Sigmoid colon (tissue), 7 donors: ENCODE data around the gene FAM118B. TPM values are rescaled to one million over a fixed set of nuclear protein-coding genes. Genes with fewer than 3 reads are reported as not detected.

ENCODE experiments used
- DNase-seq: peaks from one replicate; pipeline ENCODE4 v3.0.0-alpha.2; 2019
- H3K27ac ChIP-seq, 4 donors: fragments of 200-600 bp; sonication (generic); one replicate each; pipeline ENCODE4 v1.5.1; 2016 to 2019; ENCODE audit warnings: mild to moderate bottlenecking in 1 of 4
- H3K27me3 ChIP-seq, 3 donors: fragments of 200-600 bp; sonication (generic); one replicate each; pipeline ENCODE4 v1.5.1; 2019; ENCODE audit warnings: mild to moderate bottlenecking in 1 of 3
- H3K36me3 ChIP-seq, 4 donors: fragments of 200-600 bp; sonication (generic); one replicate each; pipeline ENCODE4 v1.5.1; 2016 to 2019
- H3K4me1 ChIP-seq, 4 donors: fragments of 200-600 bp; sonication (generic); one replicate each; pipeline ENCODE4 v1.5.1; 2017 to 2019
- H3K4me3 ChIP-seq, 4 donors: fragments of 200-600 bp; sonication (generic); one replicate each; pipeline ENCODE4 v1.5.1; 2017 to 2019; ENCODE audit warnings: mild to moderate bottlenecking in 2 of 4, moderate library complexity in 1 of 4
- H3K9me3 ChIP-seq, 4 donors: fragments of 200-600 bp in 3 of 4; sonication (generic) in 3 of 4; one replicate each; pipeline versions ENCODE4 v1.5.1 to v1.6.1; 2013 to 2019
- EP300 ChIP-seq, 4 donors: sonication (generic); formaldehyde crosslinking; IDR thresholded peaks; one replicate each; pipeline ENCODE4 v1.6.1; 2017; ENCODE audit warnings: antibody characterized with exemption in 4 of 4
- POLR2A ChIP-seq, 2 donors: fragments of 450-650 bp; IDR thresholded peaks; one replicate each; pipeline ENCODE4 v1.6.1; 2016; ENCODE audit warnings: antibody characterized with exemption in 2 of 2, mild to moderate bottlenecking in 2 of 2, moderate library complexity in 2 of 2
- POLR2AphosphoS5 ChIP-seq, 4 donors: sonication (generic); formaldehyde crosslinking; IDR thresholded peaks; one replicate each; pipeline ENCODE4 v1.6.1; 2017; ENCODE audit warnings: antibody characterized with exemption in 4 of 4
- WGBS, 2 donors: extraction: QIAGEN DNeasy Blood & Tissue Kit; methylation state at CpG; one replicate each; pipeline ENCODE4 v1.1.7; 2013; 5-methylcytosine and 5-hydroxymethylcytosine counted together
- intact Hi-C: fragments of 100-400 bp; cut with DNase I; formaldehyde crosslinking; loops from one replicate; pipeline ENCODE4 v1.15.1; 2023
- polyA plus RNA-seq, 3 donors: library from polyadenylated mRNA; stranded (reverse); fragments of 200-250 nt; gene quantifications; one replicate each; pipeline ENCODE4 v1.2.3, GENCODE V29; 2013
- total RNA-seq, 4 donors: library from RNA; depleted of rRNA; stranded (reverse); fragments of >200 nt; gene quantifications; one replicate each; pipeline ENCODE4 v1.1.0, GENCODE V29; 2016
- TF ChIP-seq, protein P1 (sequence below), 4 experiments: fragments of 450-650 bp in 3 of 4; fragments of 200-600 bp in 1 of 4; IDR thresholded peaks; one replicate each; pipeline ENCODE4 v1.5.1; 2016 to 2019; ENCODE audit warnings: antibody characterized with exemption in 4 of 4, mild to moderate bottlenecking in 3 of 4, moderate library complexity in 2 of 4
- donor health status: healthy with polysubstance abuse.
- donor health status: Bipolar disorder and iron deficiency.
- donor health status: healthy.

FAM118B gene
- total and polyA plus RNA-seq, 7 donors, result 13.3 to 54.3 (median 22.2) TPM

DNA sequence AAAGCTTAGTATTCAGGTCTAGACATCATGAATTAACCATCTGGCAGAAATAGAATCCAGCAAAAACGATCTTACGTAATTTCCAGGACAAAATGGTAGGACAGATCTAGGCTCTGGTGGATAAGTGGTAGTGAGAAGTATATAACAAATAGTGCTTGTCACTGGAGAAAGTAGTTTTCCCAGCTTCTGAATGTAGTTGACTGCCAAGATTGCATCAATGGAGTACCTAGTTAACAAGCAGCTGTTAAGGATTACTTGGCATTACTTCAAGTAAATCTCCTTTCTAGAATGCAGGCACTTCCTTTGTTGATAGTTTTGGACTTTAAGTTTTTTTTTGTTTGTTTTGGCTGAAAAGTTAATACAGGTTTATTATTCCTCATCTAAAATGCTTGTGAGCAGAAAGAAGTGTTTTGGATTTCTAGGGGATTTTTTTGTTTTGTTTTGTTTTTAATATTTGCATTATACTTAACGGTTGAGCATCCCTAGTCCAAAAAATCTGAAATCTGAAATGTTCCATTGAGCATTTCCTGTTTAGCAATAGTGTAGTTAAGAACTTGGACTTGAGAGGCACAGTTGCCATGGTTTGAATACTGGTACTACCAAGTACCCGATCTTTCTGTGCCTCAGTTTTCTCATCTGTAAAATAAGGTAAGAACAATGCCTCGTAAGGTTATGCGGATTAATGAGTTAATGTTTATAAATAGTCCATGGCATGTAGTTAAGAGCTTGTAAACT, 20.3 kb downstream of the FAM118B start:
- no peaks in the 10 kb centered on the region for H3K27me3 ChIP-seq
- peak in 2 of 4 donors; percentile 8 to 35 for TF ChIP-seq POLR2AphosphoS5 (IDR thresholded peaks at IDR 0.05)
- TF ChIP-seq, protein P1, sequence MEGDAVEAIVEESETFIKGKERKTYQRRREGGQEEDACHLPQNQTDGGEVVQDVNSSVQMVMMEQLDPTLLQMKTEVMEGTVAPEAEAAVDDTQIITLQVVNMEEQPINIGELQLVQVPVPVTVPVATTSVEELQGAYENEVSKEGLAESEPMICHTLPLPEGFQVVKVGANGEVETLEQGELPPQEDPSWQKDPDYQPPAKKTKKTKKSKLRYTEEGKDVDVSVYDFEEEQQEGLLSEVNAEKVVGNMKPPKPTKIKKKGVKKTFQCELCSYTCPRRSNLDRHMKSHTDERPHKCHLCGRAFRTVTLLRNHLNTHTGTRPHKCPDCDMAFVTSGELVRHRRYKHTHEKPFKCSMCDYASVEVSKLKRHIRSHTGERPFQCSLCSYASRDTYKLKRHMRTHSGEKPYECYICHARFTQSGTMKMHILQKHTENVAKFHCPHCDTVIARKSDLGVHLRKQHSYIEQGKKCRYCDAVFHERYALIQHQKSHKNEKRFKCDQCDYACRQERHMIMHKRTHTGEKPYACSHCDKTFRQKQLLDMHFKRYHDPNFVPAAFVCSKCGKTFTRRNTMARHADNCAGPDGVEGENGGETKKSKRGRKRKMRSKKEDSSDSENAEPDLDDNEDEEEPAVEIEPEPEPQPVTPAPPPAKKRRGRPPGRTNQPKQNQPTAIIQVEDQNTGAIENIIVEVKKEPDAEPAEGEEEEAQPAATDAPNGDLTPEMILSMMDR (IDR thresholded peaks at IDR 0.05), result no peak
- no peaks in the 10 kb centered on the region for H3K4me1 ChIP-seq
- no peak overlapping the region for H3K4me3 ChIP-seq
- intact Hi-C loops, result no loop called here
- H3K27ac ChIP-seq, result peak overlapping the region in 1 of 4 donors; percentile 11
- no peak for DNase-seq
- H3K9me3 ChIP-seq, result no peaks in the 10 kb centered on the region
- H3K36me3 ChIP-seq, result peaks cover 0 to 21% (median 0%) of the 10 kb centered on the region in 4 donors
- WGBS, 2 donors, result 37 to 74% methylated on average over 6 of the region's 6 CpGs

DNA sequence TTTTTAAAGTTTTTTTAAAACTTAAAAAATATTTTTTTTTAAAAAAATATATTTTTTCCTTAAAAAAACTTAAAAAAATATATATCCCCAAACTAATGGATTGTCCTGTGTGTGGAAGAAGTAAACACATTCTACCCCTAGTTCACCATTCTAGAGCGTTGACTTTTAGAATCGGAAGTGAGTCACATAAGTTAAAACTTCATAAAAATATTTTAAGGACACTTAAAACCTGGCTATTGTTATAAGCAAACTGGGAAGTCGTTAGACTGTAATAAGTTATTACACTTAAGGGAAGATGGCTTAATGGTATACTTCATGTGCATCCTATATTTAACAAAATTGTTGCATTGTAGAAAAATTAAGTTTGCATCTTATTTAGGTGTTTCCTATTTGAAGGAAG, 21.1 kb downstream of the FAM118B start:
- intact Hi-C loops, result no loop called here
- DNase-seq, result no peak
- TF ChIP-seq, protein P1 (IDR thresholded peaks at IDR 0.05), result no peak
- TF ChIP-seq EP300 (IDR thresholded peaks at IDR 0.05) (no peak), POLR2A (IDR thresholded peaks at IDR 0.05) (no peak), POLR2AphosphoS5 (IDR thresholded peaks at IDR 0.05) (no peak)
- no peak overlapping the region for H3K4me3 ChIP-seq
- H3K27me3 ChIP-seq, result no peaks in the 10 kb centered on the region
- 56 to 85% methylated on average over 3 of the region's 3 CpGs for WGBS, 2 donors
- H3K36me3 ChIP-seq, result peaks cover 0 to 21% (median 0%) of the 10 kb centered on the region in 4 donors
- no peaks in the 10 kb centered on the region for H3K9me3 ChIP-seq
- no peak overlapping the region for H3K27ac ChIP-seq
- H3K4me1 ChIP-seq, result no peaks in the 10 kb centered on the region

DNA sequence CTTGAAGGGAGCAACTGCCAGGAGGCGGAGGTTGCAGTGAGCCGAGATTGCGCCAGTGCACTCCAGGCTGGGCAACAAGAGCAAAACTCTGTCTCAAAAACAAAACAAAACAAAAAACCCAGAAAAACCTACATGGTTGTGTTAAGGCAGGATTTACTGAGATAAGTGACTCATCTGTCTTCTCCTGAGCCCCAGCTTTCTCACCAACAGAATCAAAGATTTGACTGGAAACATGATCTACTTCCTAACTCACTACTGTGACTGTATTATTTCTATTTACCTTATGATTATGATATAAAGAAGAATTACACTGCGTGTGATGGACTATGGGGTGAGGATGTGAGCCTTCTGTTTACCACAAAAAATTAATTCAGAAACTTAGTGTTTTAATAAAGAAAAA, 21.8 kb downstream of the FAM118B start:
- intact Hi-C loops, result no loop called here

DNA sequence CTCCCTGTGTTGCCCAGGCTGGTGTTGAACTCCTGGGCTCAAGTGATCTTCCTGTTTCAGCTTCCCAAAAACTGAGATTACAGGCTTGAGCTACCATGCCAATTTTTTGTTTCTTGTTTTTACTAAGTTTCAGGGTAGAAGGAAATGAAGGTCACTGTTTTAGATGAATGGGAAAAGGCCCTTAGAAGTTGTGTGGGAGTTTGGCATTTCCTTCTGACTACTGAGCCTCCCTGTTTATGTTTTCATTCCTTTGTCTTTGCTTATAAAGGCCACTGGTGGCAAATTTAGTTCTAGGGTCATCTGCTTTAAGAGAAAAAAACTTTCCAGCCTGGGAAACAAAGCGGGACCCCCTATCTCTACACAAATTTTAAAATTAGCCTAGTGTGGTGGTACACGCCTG, 35.1 kb downstream of the FAM118B start:
- no peak for DNase-seq
- no peak overlapping the region for H3K27ac ChIP-seq
- H3K4me3 ChIP-seq, result no peak overlapping the region
- intact Hi-C loops, result no loop called here
- no peaks in the 10 kb centered on the region for H3K9me3 ChIP-seq
- H3K4me1 ChIP-seq, result no peaks in the 10 kb centered on the region
- H3K36me3 ChIP-seq, result peaks cover 0 to 50% (median 3%) of the 10 kb centered on the region in 4 donors
- no peak for TF ChIP-seq EP300 (IDR thresholded peaks at IDR 0.05)
- TF ChIP-seq, protein P1 (IDR thresholded peaks at IDR 0.05), result no peak
- TF ChIP-seq POLR2A (IDR thresholded peaks at IDR 0.05), result no peak
- TF ChIP-seq POLR2AphosphoS5 (IDR thresholded peaks at IDR 0.05), result no peak
- WGBS, 2 donors, result 91 to 92% methylated on average over 2 of the region's 2 CpGs
- H3K27me3 ChIP-seq, result no peaks in the 10 kb centered on the region

More for the DNA sequence above, 21.8 kb downstream of the FAM118B start:
- WGBS, 2 donors, result 86 to 96% methylated on average over 4 of the region's 4 CpGs
- no peak overlapping the region for H3K27ac ChIP-seq
- no peak overlapping the region for H3K4me3 ChIP-seq
- no peaks in the 10 kb centered on the region for H3K4me1 ChIP-seq
- no peak for DNase-seq
- no peaks in the 10 kb centered on the region for H3K9me3 ChIP-seq
- H3K36me3 ChIP-seq, result peaks cover 3 to 27% (median 4%) of the 10 kb centered on the region in 4 donors
- no peaks in the 10 kb centered on the region for H3K27me3 ChIP-seq
- no peak for TF ChIP-seq EP300 (IDR thresholded peaks at IDR 0.05)
- TF ChIP-seq POLR2AphosphoS5 (IDR thresholded peaks at IDR 0.05), result no peak
- TF ChIP-seq, protein P1 (IDR thresholded peaks at IDR 0.05), result no peak
- TF ChIP-seq POLR2A (IDR thresholded peaks at IDR 0.05), result no peak
